ENCODE data around the gene NDUFB5.

GRCh38 chr3:179562591-179563270 lies 41.9 kb upstream of the NDUFB5 start, which contains the start of gene ACTL6A:
- TF ChIP-seq EZH2phosphoT487 (IDR thresholded peaks at IDR 0.05; ENCODE audit: borderline replicate concordance, low read depth) (no peak), GABPA (IDR thresholded peaks at IDR 0.05; ENCODE audit: low read depth) (peak; percentile 53), JUND (IDR thresholded peaks at IDR 0.05) (no peak), REST (IDR thresholded peaks at IDR 0.05; ENCODE audit: low read depth, low read length) (peak; percentile 49; the same call in 1 of the 2 replicates), EP300 (IDR thresholded peaks at IDR 0.05; ENCODE audit: borderline replicate concordance in 1 of 2, low read depth in 1 of 2, low read length in 1 of 2) (no peak), TCF12 (IDR thresholded peaks at IDR 0.05) (no peak), MEF2A (IDR thresholded peaks at IDR 0.05; ENCODE audit: borderline replicate concordance, low read depth) (no peak), SMC3 (IDR thresholded peaks at IDR 0.05; ENCODE audit: low read depth, low read length) (no peak)
- TF ChIP-seq, protein P1, sequence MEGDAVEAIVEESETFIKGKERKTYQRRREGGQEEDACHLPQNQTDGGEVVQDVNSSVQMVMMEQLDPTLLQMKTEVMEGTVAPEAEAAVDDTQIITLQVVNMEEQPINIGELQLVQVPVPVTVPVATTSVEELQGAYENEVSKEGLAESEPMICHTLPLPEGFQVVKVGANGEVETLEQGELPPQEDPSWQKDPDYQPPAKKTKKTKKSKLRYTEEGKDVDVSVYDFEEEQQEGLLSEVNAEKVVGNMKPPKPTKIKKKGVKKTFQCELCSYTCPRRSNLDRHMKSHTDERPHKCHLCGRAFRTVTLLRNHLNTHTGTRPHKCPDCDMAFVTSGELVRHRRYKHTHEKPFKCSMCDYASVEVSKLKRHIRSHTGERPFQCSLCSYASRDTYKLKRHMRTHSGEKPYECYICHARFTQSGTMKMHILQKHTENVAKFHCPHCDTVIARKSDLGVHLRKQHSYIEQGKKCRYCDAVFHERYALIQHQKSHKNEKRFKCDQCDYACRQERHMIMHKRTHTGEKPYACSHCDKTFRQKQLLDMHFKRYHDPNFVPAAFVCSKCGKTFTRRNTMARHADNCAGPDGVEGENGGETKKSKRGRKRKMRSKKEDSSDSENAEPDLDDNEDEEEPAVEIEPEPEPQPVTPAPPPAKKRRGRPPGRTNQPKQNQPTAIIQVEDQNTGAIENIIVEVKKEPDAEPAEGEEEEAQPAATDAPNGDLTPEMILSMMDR (IDR thresholded peaks at IDR 0.05): no peak
- TF ChIP-seq, protein P2, sequence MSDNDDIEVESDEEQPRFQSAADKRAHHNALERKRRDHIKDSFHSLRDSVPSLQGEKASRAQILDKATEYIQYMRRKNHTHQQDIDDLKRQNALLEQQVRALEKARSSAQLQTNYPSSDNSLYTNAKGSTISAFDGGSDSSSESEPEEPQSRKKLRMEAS (IDR thresholded peaks at IDR 0.05; ENCODE audit: low read depth): peak; percentile 81; the same call in 1 of the 2 replicates
- TF ChIP-seq, protein P3, sequence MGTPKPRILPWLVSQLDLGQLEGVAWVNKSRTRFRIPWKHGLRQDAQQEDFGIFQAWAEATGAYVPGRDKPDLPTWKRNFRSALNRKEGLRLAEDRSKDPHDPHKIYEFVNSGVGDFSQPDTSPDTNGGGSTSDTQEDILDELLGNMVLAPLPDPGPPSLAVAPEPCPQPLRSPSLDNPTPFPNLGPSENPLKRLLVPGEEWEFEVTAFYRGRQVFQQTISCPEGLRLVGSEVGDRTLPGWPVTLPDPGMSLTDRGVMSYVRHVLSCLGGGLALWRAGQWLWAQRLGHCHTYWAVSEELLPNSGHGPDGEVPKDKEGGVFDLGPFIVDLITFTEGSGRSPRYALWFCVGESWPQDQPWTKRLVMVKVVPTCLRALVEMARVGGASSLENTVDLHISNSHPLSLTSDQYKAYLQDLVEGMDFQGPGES (IDR thresholded peaks at IDR 0.05; ENCODE audit: low read depth, low read length): peak; percentile 88
